ENCODE measurements around the gene HVCN1. TPM values are rescaled to one million over a fixed set of nuclear protein-coding genes. Genes with fewer than 3 reads are reported as not detected.
"Not testable (repeated sequence)": the region's sequence is repeated elsewhere in the genome, so short reads cannot be mapped to it uniquely, and the experiment has no call there.

Gene HVCN1
- total and polyA plus RNA-seq, 5 experiments from 2014 or later = 17.3 to 24.5 (median 21.0) TPM

GRCh38 chr12:110722892-110723291 is 34.0 kb upstream of the HVCN1 start:
- Mint-ChIP-seq H3K27ac (peak overlapping the region in 1 of 10 donors; percentile 47), H3K4me1 (peaks cover 12 to 41% (median 23%) of the 10 kb centered on the region in 4 donors), H3K36me3 (peaks cover 16 to 98% (median 39%) of the 10 kb centered on the region in 3 donors)
- ATAC-seq, DNase-seq, H3K4me3 Mint-ChIP-seq, POLR2A ChIA-PET, H3K27me3 Mint-ChIP-seq, H3K9me3 Mint-ChIP-seq: not testable (repeated sequence)

GRCh38 chr12:110721570-110721969 is 32.7 kb upstream of the HVCN1 start:
- Mint-ChIP-seq H3K27ac (peak overlapping the region in 2 of 10 donors; percentile 1 to 82), H3K4me3 (no peak overlapping the region), H3K4me1 (peaks cover 7 to 34% (median 12%) of the 10 kb centered on the region in 4 donors), H3K9me3 (no peaks in the 10 kb centered on the region), H3K36me3 (peaks cover 16 to 92% (median 41%) of the 10 kb centered on the region in 3 donors), H3K27me3 (no peaks in the 10 kb centered on the region)
- DNase-seq (no peak), ATAC-seq (no peak)
- POLR2A ChIA-PET = interaction anchor here (0.5 kb wide), 1 partner anchor 428 kb away, joined by 5 read pairs; no protein-coding TSS in a partner anchor

GRCh38 chr12:110720516-110720915 is 31.6 kb upstream of the HVCN1 start:
- peaks cover 16 to 82% (median 38%) of the 10 kb centered on the region in 3 donors for H3K36me3 Mint-ChIP-seq
- DNase-seq (no peak), ATAC-seq (no peak)
- peak overlapping the region in 4 of 10 donors; percentile 1 to 63 (median 26) for H3K27ac Mint-ChIP-seq
- H3K4me1 Mint-ChIP-seq = peaks cover 5 to 28% (median 9%) of the 10 kb centered on the region in 4 donors
- POLR2A ChIA-PET = interaction anchor here (0.5 to 1.0 kb wide), 2 partner anchors 11 to 306 kb away, joined by 3 read pairs; no protein-coding TSS in a partner anchor
- H3K4me3 Mint-ChIP-seq = no peak overlapping the region
- H3K27me3 Mint-ChIP-seq = no peaks in the 10 kb centered on the region
- H3K9me3 Mint-ChIP-seq = no peaks in the 10 kb centered on the region

GRCh38 chr12:110718222-110718908 is 29.4 kb upstream of the HVCN1 start:
- POLR2A ChIA-PET = no interaction called here
- H3K27ac Mint-ChIP-seq = peak overlapping the region in 8 of 10 donors; percentile 20 to 75 (median 29)
- peaks cover 0 to 14% (median 3%) of the 10 kb centered on the region in 4 donors for H3K4me1 Mint-ChIP-seq
- H3K9me3 Mint-ChIP-seq = no peaks in the 10 kb centered on the region
- DNase-seq = no peak
- H3K27me3 Mint-ChIP-seq = no peaks in the 10 kb centered on the region
- no peak overlapping the region for H3K4me3 Mint-ChIP-seq
- no peak for ATAC-seq
- H3K36me3 Mint-ChIP-seq = peaks cover 14 to 61% (median 34%) of the 10 kb centered on the region in 3 donors

- Mint-ChIP-seq H3K27ac (peak overlapping the region in 3 of 10 donors; percentile 26 to 57 (median 31)), H3K27me3 (no peaks in the 10 kb centered on the region), H3K36me3 (peaks cover 14 to 48% (median 31%) of the 10 kb centered on the region in 3 donors), H3K9me3 (no peaks in the 10 kb centered on the region), H3K4me1 (peaks cover 0 to 11% (median 2%) of the 10 kb centered on the region in 4 donors), H3K4me3 (no peak overlapping the region)
- DNase-seq (no peak), ATAC-seq (no peak)
- POLR2A ChIA-PET = no interaction called here
Measured at GRCh38 chr12:110717037-110717436, 28.1 kb upstream of the HVCN1 start.

- ATAC-seq (no peak), DNase-seq (no peak)
- H3K9me3 Mint-ChIP-seq = no peaks in the 10 kb centered on the region
- peaks cover 0 to 1% (median 0%) of the 10 kb centered on the region in 4 donors for H3K4me1 Mint-ChIP-seq
- H3K36me3 Mint-ChIP-seq = peaks cover 0 to 4% (median 0%) of the 10 kb centered on the region in 3 donors
- peak overlapping the region in 1 of 10 donors; percentile 17 for H3K27ac Mint-ChIP-seq
- no peaks in the 10 kb centered on the region for H3K27me3 Mint-ChIP-seq
- POLR2A ChIA-PET = interaction anchor here (0.6 to 1.0 kb wide), 3 partner anchors 11 to 124 kb away, joined by 3 to 4 read pairs (median 4); no protein-coding TSS in a partner anchor
- H3K4me3 Mint-ChIP-seq = no peak overlapping the region
Measured at GRCh38 chr12:110708917-110709316, 20.0 kb upstream of the HVCN1 start.

GRCh38 chr12:110705309-110705708 is 16.4 kb upstream of the HVCN1 start:
- no peaks in the 10 kb centered on the region for H3K36me3 Mint-ChIP-seq
- no peak overlapping the region for H3K4me3 Mint-ChIP-seq
- ATAC-seq (no peak), DNase-seq (no peak)
- H3K27ac Mint-ChIP-seq = peak overlapping the region in 1 of 10 donors; percentile 17
- H3K9me3 Mint-ChIP-seq = no peaks in the 10 kb centered on the region
- H3K4me1 Mint-ChIP-seq = peaks cover 0 to 2% (median 0%) of the 10 kb centered on the region in 4 donors
- POLR2A ChIA-PET = no interaction called here
- H3K27me3 Mint-ChIP-seq = no peaks in the 10 kb centered on the region

GRCh38 chr12:110704750-110705149 is 15.8 kb upstream of the HVCN1 start:
- no peaks in the 10 kb centered on the region for H3K36me3 Mint-ChIP-seq
- POLR2A ChIA-PET = no interaction called here
- H3K4me1 Mint-ChIP-seq = peaks cover 0 to 2% (median 0%) of the 10 kb centered on the region in 4 donors
- peak overlapping the region in 1 of 10 donors; percentile 17 for H3K27ac Mint-ChIP-seq
- ATAC-seq = no peak
- DNase-seq = peak in 1 of 10 donors; percentile 16
- H3K9me3 Mint-ChIP-seq = no peaks in the 10 kb centered on the region
- no peaks in the 10 kb centered on the region for H3K27me3 Mint-ChIP-seq
- H3K4me3 Mint-ChIP-seq = no peak overlapping the region

GRCh38 chr12:110704231-110704630 is 15.3 kb upstream of the HVCN1 start:
- Mint-ChIP-seq H3K4me1 (peaks cover 0 to 2% (median 0%) of the 10 kb centered on the region in 4 donors), H3K27ac (peak overlapping the region in 1 of 10 donors; percentile 57), H3K9me3 (no peaks in the 10 kb centered on the region), H3K27me3 (no peaks in the 10 kb centered on the region), H3K4me3 (no peak overlapping the region), H3K36me3 (no peaks in the 10 kb centered on the region)
- DNase-seq (no peak), ATAC-seq (no peak)
- POLR2A ChIA-PET = interaction anchor here (0.6 to 1.3 kb wide), 2 partner anchors 35 to 151 kb away, joined by 3 to 4 read pairs; no protein-coding TSS in a partner anchor

GRCh38 chr12:110702081-110702480 is 13.2 kb upstream of the HVCN1 start:
- H3K27me3 Mint-ChIP-seq = no peaks in the 10 kb centered on the region
- H3K9me3 Mint-ChIP-seq = no peaks in the 10 kb centered on the region
- ATAC-seq (no peak), DNase-seq (no peak)
- no peak overlapping the region for H3K27ac Mint-ChIP-seq
- POLR2A ChIA-PET = no interaction called here
- peaks cover 6 to 11% (median 8%) of the 10 kb centered on the region in 4 donors for H3K4me1 Mint-ChIP-seq
- H3K36me3 Mint-ChIP-seq = no peaks in the 10 kb centered on the region
- H3K4me3 Mint-ChIP-seq = no peak overlapping the region

GRCh38 chr12:110699591-110700445 is 10.9 kb upstream of the HVCN1 start:
- Mint-ChIP-seq H3K36me3 (no peaks in the 10 kb centered on the region), H3K4me1 (peaks cover 7 to 24% (median 11%) of the 10 kb centered on the region in 4 donors), H3K27me3 (no peaks in the 10 kb centered on the region), H3K4me3 (no peak overlapping the region), H3K27ac (peak overlapping the region in 1 of 10 donors; percentile 13), H3K9me3 (no peaks in the 10 kb centered on the region)
- POLR2A ChIA-PET = interaction anchor here (0.6 kb wide), 1 partner anchor 80 kb away, joined by 3 read pairs; no protein-coding TSS in a partner anchor
- DNase-seq (no peak), ATAC-seq (no peak)

GRCh38 chr12:110698171-110698902 is 9.4 kb upstream of the HVCN1 start:
- POLR2A ChIA-PET = interaction anchor here (0.7 to 1.3 kb wide), 4 partner anchors 20 to 98 kb away, joined by 3 to 7 read pairs (median 3); partner anchors contain the start of gene TCTN1
- Mint-ChIP-seq H3K27ac (peak overlapping the region in 8 of 10 donors; percentile 56 to 92 (median 76)), H3K4me1 (peaks cover 7 to 39% (median 12%) of the 10 kb centered on the region in 4 donors), H3K9me3 (no peaks in the 10 kb centered on the region), H3K27me3 (no peaks in the 10 kb centered on the region), H3K36me3 (no peaks in the 10 kb centered on the region), H3K4me3 (peak overlapping the region in 5 of 10 donors; percentile 20 to 55 (median 39))
- peak; percentile 60 to 88 (median 77) for DNase-seq
- peak; percentile 100 for ATAC-seq
